Subcutaneous abdominal adipose tissue (tissue), 5 donors: ENCODE measurements around the gene TBC1D23.
"Not testable (repeated sequence)": the region's sequence is repeated elsewhere in the genome, so short reads cannot be mapped to it uniquely, and the experiment has no call there.

ENCODE experiments used
- H3K27ac ChIP-seq: one replicate; pipeline ENCODE4 v1.7.0; 2013; ENCODE audit warnings: low read depth, mild to moderate bottlenecking, inconsistent platforms, low read length, moderate library complexity
- H3K27me3 ChIP-seq, 5 donors: one replicate each; pipeline ENCODE4 v1.7.0; 2013; ENCODE audit warnings: low read length in 5 of 5, inconsistent platforms in 1 of 5; ENCODE audit not compliant: control insufficient read depth in 5 of 5, insufficient read depth in 4 of 5
- H3K36me3 ChIP-seq, 5 donors: one replicate each; pipeline ENCODE4 v1.7.0; 2013; ENCODE audit warnings: low read length in 5 of 5; ENCODE audit not compliant: control insufficient read depth in 5 of 5, insufficient read depth in 5 of 5
- H3K4me1 ChIP-seq, 5 donors: one replicate each; pipeline ENCODE4 v1.7.0; 2013; ENCODE audit warnings: low read length in 5 of 5, mild to moderate bottlenecking in 3 of 5, moderate library complexity in 1 of 5; ENCODE audit not compliant: control insufficient read depth in 5 of 5, insufficient read depth in 5 of 5
- H3K4me3 ChIP-seq, 5 donors: one replicate each; pipeline ENCODE4 v1.7.0; 2013; ENCODE audit warnings: low read length in 5 of 5, low read depth in 1 of 5
- H3K9ac ChIP-seq, 5 donors: one replicate each; pipeline ENCODE4 v1.7.0; 2013; ENCODE audit warnings: low read length in 5 of 5, mild to moderate bottlenecking in 4 of 5, moderate library complexity in 3 of 5
- H3K9me3 ChIP-seq, 5 donors: one replicate each; pipeline ENCODE4 v1.7.0; 2013; ENCODE audit warnings: low read length in 5 of 5; ENCODE audit not compliant: control insufficient read depth in 5 of 5
- donor health status: healthy.
- donor health status: healthy.
- donor health status: healthy.
- donor health status: healthy.
- donor health status: healthy.

TBC1D23 gene

DNA sequence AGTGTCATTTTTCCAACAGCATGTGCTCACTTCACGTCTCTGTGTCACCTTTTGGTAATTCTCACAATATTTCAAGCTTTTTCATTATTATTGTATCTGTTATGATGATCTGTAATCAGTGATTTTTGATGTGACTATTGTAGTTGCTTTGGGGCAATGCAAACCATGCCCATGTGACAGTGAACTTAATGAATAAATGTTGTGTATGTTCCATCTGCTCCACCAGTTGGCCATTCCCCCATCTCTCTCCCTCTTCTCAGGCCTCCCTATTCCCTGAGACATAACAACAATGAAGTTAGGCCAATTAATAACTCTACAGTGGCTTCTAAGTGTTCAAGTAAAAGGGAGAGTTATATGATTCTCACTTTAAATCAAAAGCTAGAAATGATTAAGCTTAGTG, 32.5 kb upstream of the TBC1D23 start:
- Histone ChIP-seq H3K4me3 (no peak overlapping the region), H3K36me3 (no peaks in the 10 kb centered on the region), H3K4me1 (peaks cover 0 to 8% (median 0%) of the 10 kb centered on the region in 5 donors), H3K9me3 (no peaks in the 10 kb centered on the region), H3K9ac (no peak overlapping the region), H3K27ac (no peak overlapping the region), H3K27me3 (no peaks in the 10 kb centered on the region)

DNA sequence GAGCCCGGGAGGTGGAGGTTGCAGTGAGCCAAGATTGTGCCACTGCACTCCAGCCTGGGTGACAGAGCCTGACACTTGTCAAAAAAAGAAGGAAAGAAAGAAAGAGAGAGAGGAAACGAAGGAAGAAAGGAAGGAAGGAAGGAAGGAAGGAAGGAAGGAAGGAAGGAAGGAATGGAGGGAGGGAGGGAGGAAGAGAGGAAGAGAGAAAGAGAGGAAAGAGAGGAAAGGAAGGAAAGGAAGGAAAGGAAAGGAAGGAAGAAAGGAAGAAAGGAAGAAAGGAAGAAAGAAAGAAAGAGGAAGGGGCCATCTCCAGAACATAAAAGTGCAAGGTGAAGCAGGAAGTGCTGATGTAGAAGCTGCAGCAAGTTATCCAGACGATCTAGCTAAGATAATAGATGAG, 31.6 kb upstream of the TBC1D23 start:
- not testable (repeated sequence) for H3K36me3 ChIP-seq, H3K9ac ChIP-seq, H3K27me3 ChIP-seq, H3K27ac ChIP-seq, H3K4me1 ChIP-seq, H3K9me3 ChIP-seq, H3K4me3 ChIP-seq

DNA sequence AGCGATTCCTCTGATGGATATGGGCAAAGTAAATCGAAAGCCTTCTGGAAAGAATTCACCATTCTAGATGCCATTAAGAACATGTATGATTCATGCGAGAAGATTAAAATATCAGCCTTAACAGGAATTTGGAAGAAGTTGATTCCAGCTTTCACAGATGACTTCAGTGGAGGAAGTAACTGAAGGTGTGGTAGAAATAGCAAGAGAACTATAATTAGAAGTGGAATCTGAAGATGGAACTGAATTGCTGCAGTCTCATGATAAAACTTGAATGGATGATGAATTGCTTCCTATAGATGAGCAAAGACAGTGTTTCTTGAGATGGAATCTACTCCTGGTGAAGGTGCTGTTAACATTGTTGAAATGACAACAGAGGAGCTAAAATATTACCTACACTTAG, 30.1 kb upstream of the TBC1D23 start:
- no peak overlapping the region for H3K4me3 ChIP-seq
- H3K9me3 ChIP-seq: no peaks in the 10 kb centered on the region
- H3K27ac ChIP-seq: no peak overlapping the region
- H3K36me3 ChIP-seq: no peaks in the 10 kb centered on the region
- H3K9ac ChIP-seq: no peak overlapping the region
- peaks cover 0 to 8% (median 0%) of the 10 kb centered on the region in 5 donors for H3K4me1 ChIP-seq
- no peaks in the 10 kb centered on the region for H3K27me3 ChIP-seq

DNA sequence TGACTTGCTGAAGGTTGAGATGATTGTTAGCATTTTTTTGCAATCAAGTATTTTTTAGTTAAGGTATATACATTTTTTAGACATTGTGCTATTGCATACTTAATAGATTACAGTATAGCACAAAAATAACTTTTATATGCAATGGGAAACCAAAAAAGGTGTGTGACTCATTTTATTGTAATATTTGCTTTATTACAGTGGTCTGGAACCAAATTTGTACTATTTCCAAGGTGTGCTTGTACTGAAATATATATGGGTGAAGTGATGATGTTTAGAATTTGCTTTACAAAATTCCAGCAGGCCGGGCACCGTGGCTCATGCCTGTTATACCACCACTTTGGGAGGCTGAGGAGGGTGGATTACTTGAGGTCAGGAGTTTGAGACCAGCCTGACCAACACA, 29.1 kb upstream of the TBC1D23 start:
- H3K9me3 ChIP-seq: no peaks in the 10 kb centered on the region
- H3K4me1 ChIP-seq: peaks cover 0 to 8% (median 0%) of the 10 kb centered on the region in 5 donors
- no peaks in the 10 kb centered on the region for H3K27me3 ChIP-seq
- H3K27ac ChIP-seq: no peak overlapping the region
- no peaks in the 10 kb centered on the region for H3K36me3 ChIP-seq
- no peak overlapping the region for H3K9ac ChIP-seq
- no peak overlapping the region for H3K4me3 ChIP-seq

DNA sequence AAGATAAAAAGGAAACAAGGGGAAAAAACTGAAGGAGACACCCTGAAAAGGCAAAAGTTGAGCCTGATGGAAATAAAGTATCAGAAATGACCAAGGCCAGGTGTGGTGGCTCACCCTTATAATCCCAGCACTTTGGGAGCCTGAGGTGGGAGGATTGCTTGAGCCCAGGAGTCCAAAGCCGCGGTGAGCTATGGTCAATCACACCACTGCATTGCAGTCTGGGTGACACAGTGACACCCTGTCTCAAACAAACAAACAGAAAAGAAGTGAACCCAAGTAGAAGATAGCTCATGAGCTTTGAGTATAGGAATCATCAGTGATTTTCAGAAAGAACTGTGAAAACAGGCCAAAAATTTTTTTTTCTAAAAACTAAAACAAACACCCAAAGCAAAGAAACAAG, 26.4 kb upstream of the TBC1D23 start:
- Histone ChIP-seq H3K4me1 (no peaks in the 10 kb centered on the region), H3K27ac (no peak overlapping the region), H3K9ac (no peak overlapping the region), H3K27me3 (no peaks in the 10 kb centered on the region), H3K4me3 (no peak overlapping the region), H3K9me3 (peaks cover 4 to 12% (median 9%) of the 10 kb centered on the region in 5 donors), H3K36me3 (no peaks in the 10 kb centered on the region)

DNA sequence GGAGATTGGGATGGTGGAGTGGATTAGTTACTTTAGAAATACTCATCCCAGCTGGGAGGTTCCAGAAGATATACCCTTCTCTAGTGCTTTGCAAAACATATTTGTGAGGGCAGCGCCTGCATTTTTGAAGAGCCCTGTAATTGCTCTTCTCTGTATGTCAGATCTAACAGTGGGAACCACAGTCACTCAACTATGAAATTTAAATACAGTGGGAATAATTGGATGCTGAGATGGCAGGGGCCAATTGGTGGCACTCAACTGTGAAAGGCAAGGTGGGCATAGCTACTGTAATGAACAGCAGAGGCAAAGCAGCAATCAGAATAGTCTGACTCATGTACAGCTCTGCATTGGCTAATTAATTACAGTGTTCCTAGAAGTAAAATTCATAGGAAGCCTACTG, 22.2 kb upstream of the TBC1D23 start:
- no peak overlapping the region for H3K9ac ChIP-seq
- H3K4me3 ChIP-seq: no peak overlapping the region
- H3K27ac ChIP-seq: no peak overlapping the region
- no peaks in the 10 kb centered on the region for H3K4me1 ChIP-seq
- peaks cover 4 to 16% (median 14%) of the 10 kb centered on the region in 5 donors for H3K9me3 ChIP-seq
- H3K36me3 ChIP-seq: no peaks in the 10 kb centered on the region
- H3K27me3 ChIP-seq: no peaks in the 10 kb centered on the region

DNA sequence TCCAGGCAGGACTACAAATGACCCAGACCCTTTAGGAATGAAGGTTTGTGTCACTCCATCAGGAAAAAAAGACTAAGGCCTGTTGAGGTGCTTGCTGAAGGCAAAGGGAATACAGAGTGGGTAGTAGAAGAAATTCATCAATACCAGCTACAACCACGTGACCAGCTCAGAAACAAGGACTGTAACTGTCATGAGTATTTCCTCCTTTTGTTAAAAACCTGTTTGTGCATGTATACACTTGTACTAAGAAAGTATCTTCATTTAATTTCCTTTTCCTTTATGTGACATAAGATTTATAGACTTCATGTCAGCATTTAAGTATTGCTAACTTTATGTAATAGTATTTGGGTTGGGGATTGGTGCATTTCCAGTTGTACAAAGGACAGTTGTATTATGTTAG, 18.3 kb upstream of the TBC1D23 start:
- not testable (repeated sequence) for H3K36me3 ChIP-seq, H3K9ac ChIP-seq, H3K4me3 ChIP-seq, H3K27me3 ChIP-seq, H3K4me1 ChIP-seq, H3K27ac ChIP-seq
- peaks cover 4 to 16% (median 14%) of the 10 kb centered on the region in 5 donors for H3K9me3 ChIP-seq

DNA sequence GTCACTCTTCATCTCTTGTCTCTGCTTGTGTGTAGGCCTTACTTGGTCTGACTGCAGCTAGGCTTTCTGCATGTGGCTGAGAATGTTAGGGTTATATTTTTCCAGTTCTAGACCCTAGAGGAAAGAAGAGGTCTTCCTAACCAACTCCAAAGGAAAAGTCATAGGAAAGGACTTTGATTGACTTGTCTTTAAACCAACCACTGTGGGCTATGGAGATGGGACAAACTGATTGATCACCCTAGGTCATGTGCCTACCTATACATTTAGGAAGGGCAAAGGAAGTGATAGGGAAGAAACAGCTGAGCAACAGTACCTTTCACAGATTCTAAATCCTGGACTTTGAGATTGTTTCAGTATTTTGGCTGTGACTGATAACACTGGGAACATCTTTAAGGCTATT, 16.5 kb upstream of the TBC1D23 start:
- Histone ChIP-seq H3K27me3 (no peaks in the 10 kb centered on the region), H3K27ac (no peak overlapping the region), H3K36me3 (no peaks in the 10 kb centered on the region), H3K4me1 (no peaks in the 10 kb centered on the region), H3K4me3 (no peak overlapping the region), H3K9me3 (peaks cover 0 to 6% (median 4%) of the 10 kb centered on the region in 5 donors), H3K9ac (no peak overlapping the region)

DNA sequence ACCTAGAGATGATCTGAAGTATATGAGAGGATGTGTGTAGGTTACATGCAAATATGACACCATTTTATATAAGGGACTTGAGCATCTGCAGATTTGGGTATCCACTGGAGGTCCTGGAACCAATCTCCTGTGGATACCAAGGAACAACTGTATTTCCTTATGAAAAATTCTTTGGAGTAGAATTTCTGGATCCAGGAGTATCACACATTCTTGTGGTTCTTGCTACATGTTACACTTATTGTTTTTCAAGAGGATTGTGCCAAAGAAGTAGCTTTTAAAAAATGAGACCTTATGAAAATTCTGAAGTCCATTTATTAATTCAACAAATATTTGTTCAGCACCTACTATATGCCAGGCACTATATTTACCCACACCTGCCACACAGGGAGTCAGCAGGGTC, 15.7 kb upstream of the TBC1D23 start:
- H3K27ac ChIP-seq: no peak overlapping the region
- no peaks in the 10 kb centered on the region for H3K27me3 ChIP-seq
- H3K36me3 ChIP-seq: no peaks in the 10 kb centered on the region
- H3K4me3 ChIP-seq: no peak overlapping the region
- H3K4me1 ChIP-seq: no peaks in the 10 kb centered on the region
- peaks cover 0 to 2% (median 0%) of the 10 kb centered on the region in 5 donors for H3K9me3 ChIP-seq
- H3K9ac ChIP-seq: no peak overlapping the region

DNA sequence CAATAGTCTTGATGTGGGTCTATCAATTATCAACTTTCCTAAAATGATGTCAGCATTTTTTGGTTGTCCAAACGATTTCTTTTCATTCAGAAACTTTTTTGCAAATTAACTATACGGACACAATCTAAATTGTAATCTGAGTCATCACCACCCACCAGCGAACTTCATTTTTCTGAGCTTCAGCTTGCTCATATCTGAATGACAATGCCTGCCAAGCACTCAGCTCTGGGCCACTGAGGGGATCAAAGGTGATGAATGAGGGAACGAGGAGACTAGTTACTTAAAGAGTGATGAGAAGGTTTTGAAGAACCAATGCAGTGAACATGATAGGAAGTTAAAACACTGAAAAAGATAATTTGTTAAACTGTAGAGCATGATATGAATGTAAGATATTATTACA, 14.9 kb upstream of the TBC1D23 start:
- peaks cover 0 to under 1% (median 0%) of the 10 kb centered on the region in 5 donors for H3K9me3 ChIP-seq
- no peaks in the 10 kb centered on the region for H3K36me3 ChIP-seq
- H3K27ac ChIP-seq: no peak overlapping the region
- no peaks in the 10 kb centered on the region for H3K27me3 ChIP-seq
- H3K9ac ChIP-seq: no peak overlapping the region
- H3K4me1 ChIP-seq: no peaks in the 10 kb centered on the region
- no peak overlapping the region for H3K4me3 ChIP-seq

DNA sequence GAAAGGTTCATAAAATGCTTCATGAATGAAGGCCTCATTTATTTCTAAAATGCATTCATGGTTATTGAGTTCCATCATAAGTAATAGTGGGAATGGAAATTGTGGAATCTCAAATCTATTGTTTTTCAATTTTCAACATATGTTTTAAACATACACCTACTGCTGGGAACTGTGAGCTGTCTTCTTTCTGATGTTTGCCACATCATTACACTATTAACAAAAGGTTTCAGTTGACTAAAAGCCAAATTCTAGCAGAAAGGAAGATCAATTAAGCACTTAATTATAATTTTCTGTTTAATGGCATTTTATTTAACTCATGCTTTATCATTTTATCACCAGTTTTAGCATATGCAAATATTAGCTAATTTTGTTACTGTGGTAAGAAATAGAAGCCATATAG, 13.8 kb upstream of the TBC1D23 start:
- H3K36me3 ChIP-seq: no peaks in the 10 kb centered on the region
- no peak overlapping the region for H3K9ac ChIP-seq
- H3K9me3 ChIP-seq: no peaks in the 10 kb centered on the region
- H3K27me3 ChIP-seq: no peaks in the 10 kb centered on the region
- H3K27ac ChIP-seq: no peak overlapping the region
- no peak overlapping the region for H3K4me3 ChIP-seq
- H3K4me1 ChIP-seq: no peaks in the 10 kb centered on the region
